ENCODE results near the gene SBF2. TPM values are rescaled to one million over a fixed set of nuclear protein-coding genes. Genes with fewer than 3 reads are reported as not detected.

SBF2 gene
- total and polyA plus RNA-seq, 2 of the 13 experiments (the other 11 are each of a cell fraction or from before 2014, with no cell fraction given) = 24.0 to 45.8 TPM

GRCh38 chr11:9732453-9732852, 561.6 kb downstream of the SBF2 start:
- Histone ChIP-seq H3K27me3 (ENCODE audit: control insufficient read depth in 1 of 2, insufficient read depth in 2 of 2, low read length in 2 of 2) (no peaks in the 10 kb centered on the region), H3K9me3 (ENCODE audit: low read length) (peaks cover 8% of the 10 kb centered on the region), H3K4me3 (replicated peaks in 1 of 3; ENCODE audit: insufficient read depth in 1 of 3, low read depth in 2 of 3, low read length in 3 of 3) (no peak overlapping the region), H3K36me3 (replicated peaks in 1 of 2; ENCODE audit: control insufficient read depth in 1 of 2, insufficient read depth in 2 of 2, low read length in 2 of 2) (peaks cover 4 to 29% of the 10 kb centered on the region in 2 experiments; a peak in 4 of 5 replicates), H3K79me2 (ENCODE audit: insufficient read depth, low read length) (no peaks in the 10 kb centered on the region), H2AFZ (ENCODE audit: low read length) (no peak overlapping the region), H4K20me1 (ENCODE audit: insufficient read depth, low read length) (no peaks in the 10 kb centered on the region), H3K9ac (ENCODE audit: insufficient read depth, low read depth, low read length) (no peak overlapping the region), H3K4me2 (ENCODE audit: low read depth, low read length) (no peak overlapping the region), H3K4me1 (ENCODE audit: insufficient read depth, low read length) (peaks cover 11% of the 10 kb centered on the region), H3K27ac (ENCODE audit: extremely low read length, insufficient read depth, low read length) (no peak overlapping the region)
- ChIA-PET POLR2A (no interaction called here), CTCF (ENCODE audit: low intra/inter-chr PET ratio, low total read pairs) (no interaction called here)
- TF ChIP-seq ELK4 (CRISPR knock-in tag; IDR thresholded peaks at IDR 0.05; ENCODE audit: borderline replicate concordance) = no peak
- no peak for TF ChIP-seq CREB3 (CRISPR knock-in tag; IDR thresholded peaks at IDR 0.05)
- no peak for TF ChIP-seq RXRB (CRISPR knock-in tag; IDR thresholded peaks at IDR 0.05; ENCODE audit: borderline replicate concordance)
- no peak for TF ChIP-seq AHDC1 (CRISPR knock-in tag; IDR thresholded peaks at IDR 0.05; ENCODE audit: borderline replicate concordance)
- no peak for TF ChIP-seq ARNTL (CRISPR knock-in tag; IDR thresholded peaks at IDR 0.05)
- no peak for TF ChIP-seq NR2F2 (IDR thresholded peaks at IDR 0.05; ENCODE audit: borderline replicate concordance, low read depth)
- no peak for TF ChIP-seq HIC2 (CRISPR knock-in tag; IDR thresholded peaks at IDR 0.05; ENCODE audit: low read depth)
- no peak for TF ChIP-seq ZNF646 (CRISPR knock-in tag; IDR thresholded peaks at IDR 0.05)
- DNase-seq (ENCODE audit: low spot score) (no peak), FAIRE-seq (no peak), ATAC-seq (no peak)
- in situ Hi-C loops (cut with HindIII; ENCODE audit: extremely low pct_ligation_motif_present, low pct_unique_long_range_greater_than_20kb) (no loop called here), intact Hi-C loops (cut with micrococcal nuclease; ENCODE audit: unreplicated experiment) (no loop called here)
- 89% methylated on average over 11 of the region's 11 CpGs for WGBS (ENCODE audit: low lambda C conversion rate)
- no TSS peak for BruUV-seq (replicated peaks)
